Measurements from ENCODE around the gene INSIG2. TPM values are rescaled to one million over a fixed set of nuclear protein-coding genes. Genes with fewer than 3 reads are reported as not detected.

The INSIG2 gene
- total and polyA plus RNA-seq, 2 of the 4 experiments (the other 2 are of a cell fraction), result 9.1 to 11.7 TPM

GRCh38 chr2:118046634-118047210 is 41.5 kb upstream of the INSIG2 start:
- whole genome bisulfite sequencing, 2 experiments (ENCODE audit: extremely low coverage in 2 of 2, insufficient read length in 1 of 2), result no CpG with 5 or more reads among the region's 4 CpGs
- no peaks in the 10 kb centered on the region for H3K9me1 ChIP-seq (ENCODE audit: insufficient read depth, low read length)
- no peak overlapping the region for H3K9ac ChIP-seq (ENCODE audit: low read depth, low read length)
- H3K4me3 ChIP-seq (ENCODE audit: insufficient read depth, low read depth, low read length), result no peak overlapping the region
- peak; percentile 81 for ATAC-seq (ENCODE audit: low read depth)
- no peak overlapping the region for H2BK5ac ChIP-seq (ENCODE audit: low read depth, low read length, poor library complexity, severe bottlenecking)
- H3K27me3 ChIP-seq (ENCODE audit: control insufficient read depth, insufficient read depth, low read length), result peaks cover 21% of the 10 kb centered on the region
- intact Hi-C loops (cut with micrococcal nuclease), result loop anchor here (1.0 to 5.0 kb wide), 4 partner anchors 156 to 818 kb away; no protein-coding TSS in a partner anchor
- no peak overlapping the region for H2BK120ac ChIP-seq (ENCODE audit: low read depth, low read length)
- H3K36me3 ChIP-seq (ENCODE audit: control insufficient read depth, insufficient read depth, low read length), result no peaks in the 10 kb centered on the region
- no peak overlapping the region for H2AFZ ChIP-seq (replicated peaks; ENCODE audit: low read length, poor library complexity)
- no TSS peak for BruUV-seq (replicated peaks)
- no peak overlapping the region; the same call in 1 of the 2 replicates for H3K4me2 ChIP-seq (ENCODE audit: low read depth, low read length)
- no peak for TF ChIP-seq MAFK (IDR thresholded peaks at IDR 0.05; ENCODE audit: low read depth, low read length)
- no peak for TF ChIP-seq CEBPB (IDR thresholded peaks at IDR 0.05; ENCODE audit: low read depth, low read length)
- peak; percentile 69 for TF ChIP-seq RAD21 (IDR thresholded peaks at IDR 0.05; ENCODE audit: low read length)
- peak; percentile 69 for TF ChIP-seq CTCF (conservative IDR thresholded peaks at IDR 0.05; ENCODE audit: low read depth, low read length)
- TF ChIP-seq SMC3 (IDR thresholded peaks at IDR 0.05; ENCODE audit: low read depth, low read length), result peak; percentile 58
- no peak for TF ChIP-seq FOS (IDR thresholded peaks at IDR 0.05; ENCODE audit: low read depth, low read length)
- no peak for TF ChIP-seq BHLHE40 (IDR thresholded peaks at IDR 0.05; ENCODE audit: low read depth, low read length)
- TF ChIP-seq ELK1 (IDR thresholded peaks at IDR 0.05; ENCODE audit: borderline replicate concordance, low read depth, low read length), result no peak
- H3K79me1 ChIP-seq (ENCODE audit: low read depth in 1 of 2, low read length in 2 of 2), result no peaks in the 10 kb centered on the region
- H3K4ac ChIP-seq (ENCODE audit: low read depth, low read length), result no peak overlapping the region
- no peak overlapping the region for H4K8ac ChIP-seq (ENCODE audit: low read depth in 2 of 2, low read length in 2 of 2)
- no peak overlapping the region for H4K5ac ChIP-seq (ENCODE audit: low read depth, low read length)
- DNase-seq, result peak; percentile 53
- no peaks in the 10 kb centered on the region for H3K9me3 ChIP-seq (ENCODE audit: control insufficient read depth, insufficient read depth, low read length)
- H3K56ac ChIP-seq (ENCODE audit: extremely low read depth, insufficient read depth, low read length), result no peak overlapping the region
- H3K14ac ChIP-seq (replicated peaks; ENCODE audit: low read depth, low read length), result no peak overlapping the region
- no peak overlapping the region for H3K23ac ChIP-seq (ENCODE audit: low read depth, low read length)
- no peaks in the 10 kb centered on the region for H3K4me1 ChIP-seq (ENCODE audit: control insufficient read depth, insufficient read depth, low read length)
- no peak overlapping the region for H3K27ac ChIP-seq (ENCODE audit: insufficient read depth, low read length)
- H2AK9ac ChIP-seq (replicated peaks; ENCODE audit: low read depth, low read length, poor library complexity), result no peak overlapping the region
- ChIA-PET POLR2A (ENCODE audit: unreplicated experiment) (interaction anchor here (0.6 kb wide), 1 partner anchor 713 kb away, joined by 4 read pairs; no protein-coding TSS in a partner anchor), CTCF (interaction anchor here (0.5 to 2.9 kb wide), 16 partner anchors 8 to 809 kb away, joined by 3 to 11 read pairs (median 4); no protein-coding TSS in a partner anchor)
- H2BK15ac ChIP-seq (ENCODE audit: low read depth, low read length), result no peak overlapping the region
- no peak overlapping the region for H3K18ac ChIP-seq (ENCODE audit: low read depth, low read length)
- H2BK20ac ChIP-seq (ENCODE audit: low read depth, low read length), result no peak overlapping the region
- H4K91ac ChIP-seq (ENCODE audit: insufficient read depth, low read depth, low read length), result no peak overlapping the region
- dilution Hi-C loops (cut with HindIII; ENCODE audit: low sequenced_read_pairs, unreplicated experiment), result no loop called here
- no peaks in the 10 kb centered on the region for H4K20me1 ChIP-seq (ENCODE audit: insufficient read depth, low read length)
- no peak overlapping the region for H2AK5ac ChIP-seq (ENCODE audit: low read depth, low read length)
- in situ Hi-C loops (cut with MboI; ENCODE audit: low sequenced_read_pairs), result loop anchor here (25.0 kb wide), 1 partner anchor 816 kb away; no protein-coding TSS in a partner anchor
